ENCODE measurements around the gene ZRSR2. TPM values are rescaled to one million over a fixed set of nuclear protein-coding genes. Genes with fewer than 3 reads are reported as not detected.
"Not testable (repeated sequence)": the region's sequence is repeated elsewhere in the genome, so short reads cannot be mapped to it uniquely, and the experiment has no call there.

Gene ZRSR2
- polyA plus RNA-seq, 2 of the 4 experiments (the other 2 are of a cell fraction) = 10.5 to 12.0 TPM

DNA sequence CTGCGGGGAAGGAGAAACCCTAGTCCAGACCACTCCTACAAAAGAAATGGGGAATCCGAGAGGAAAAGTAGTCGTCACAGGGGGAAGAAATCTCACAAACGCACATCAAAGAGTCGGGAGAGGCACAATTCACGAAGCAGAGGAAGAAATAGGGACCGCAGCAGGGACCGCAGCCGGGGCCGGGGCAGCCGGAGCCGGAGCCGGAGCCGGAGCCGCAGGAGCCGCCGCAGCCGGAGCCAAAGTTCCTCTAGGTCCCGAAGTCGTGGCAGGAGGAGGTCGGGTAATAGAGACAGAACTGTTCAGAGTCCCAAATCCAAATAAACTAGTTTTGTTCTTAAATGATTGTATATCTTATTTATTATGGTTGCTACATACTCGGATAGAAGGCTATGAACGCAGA lies 32.6 kb downstream of the ZRSR2 start:
- H3K4me2 ChIP-seq = no peak overlapping the region
- DNase-seq (ENCODE audit: low read depth in 1 of 2, low spot score in 1 of 2) (no peak), FAIRE-seq (no peak), ATAC-seq (no peak)
- ChIA-PET CTCF (no interaction called here), POLR2A (no interaction called here)
- H3K27ac ChIP-seq = no peak overlapping the region
- 94% methylated on average over 23 of the region's 23 CpGs for WGBS (ENCODE audit: missing lambda C conversion rate)
- H3K4me3 ChIP-seq = no peak overlapping the region
- TF ChIP-seq HDAC2 (IDR thresholded peaks at IDR 0.05) = no peak
- TF ChIP-seq TFCP2L1 (CRISPR knock-in tag; IDR thresholded peaks at IDR 0.05) = no peak
- no peak for TF ChIP-seq ZNF302 (CRISPR knock-in tag; IDR thresholded peaks at IDR 0.05)
- no peak for TF ChIP-seq SREBF2 (IDR thresholded peaks at IDR 0.05)
- TF ChIP-seq CBX2 (IDR thresholded peaks at IDR 0.05; ENCODE audit: borderline replicate concordance, low read depth) = no peak
- no peak for TF ChIP-seq KDM5A (IDR thresholded peaks at IDR 0.05)
- TF ChIP-seq MAZ (IDR thresholded peaks at IDR 0.05; ENCODE audit: borderline replicate concordance, low read depth, low read length) = no peak
- no peak for TF ChIP-seq EP300 (IDR thresholded peaks at IDR 0.05)
- no peaks in the 10 kb centered on the region for H3K9me3 ChIP-seq
- H3K4me1 ChIP-seq = no peaks in the 10 kb centered on the region

DNA sequence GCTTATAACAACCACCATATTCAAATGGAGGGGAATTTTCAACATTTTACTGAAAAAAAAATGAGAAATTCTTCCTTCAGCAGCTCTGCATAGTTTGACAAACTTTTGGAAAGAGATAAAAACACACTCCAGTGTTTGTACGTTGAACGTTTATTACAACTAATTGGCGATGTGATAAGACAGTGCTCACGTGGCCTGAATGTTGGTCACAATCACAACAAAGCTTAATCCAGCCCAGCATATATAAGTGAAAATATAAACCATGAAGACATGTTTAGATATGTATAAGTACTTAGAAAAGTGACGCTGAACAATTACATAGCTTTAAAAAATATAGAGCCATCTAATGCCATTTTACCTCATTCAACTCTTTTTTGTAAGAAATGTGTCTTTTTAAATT lies 35.7 kb downstream of the ZRSR2 start:
- FAIRE-seq (no peak), DNase-seq (ENCODE audit: low read depth in 1 of 2, low spot score in 1 of 2) (no peak), ATAC-seq (no peak)
- Histone ChIP-seq H3K4me2 (no peak overlapping the region), H3K27ac (no peak overlapping the region), H3K4me3 (no peak overlapping the region), H3K4me1 (no peaks in the 10 kb centered on the region), H3K9me3 (no peaks in the 10 kb centered on the region)
- whole genome bisulfite sequencing (ENCODE audit: missing lambda C conversion rate) = 87% methylated on average over 5 of the region's 5 CpGs
- CTCF ChIA-PET = no interaction called here
- TF ChIP-seq CEBPB (IDR thresholded peaks at IDR 0.05) (no peak), ZNF302 (CRISPR knock-in tag; IDR thresholded peaks at IDR 0.05) (no peak), ZC3H11A (IDR thresholded peaks at IDR 0.05) (no peak), JUN (IDR thresholded peaks at IDR 0.05) (no peak), FOXS1 (CRISPR knock-in tag; IDR thresholded peaks at IDR 0.05) (no peak)
- TF ChIP-seq, protein P1, sequence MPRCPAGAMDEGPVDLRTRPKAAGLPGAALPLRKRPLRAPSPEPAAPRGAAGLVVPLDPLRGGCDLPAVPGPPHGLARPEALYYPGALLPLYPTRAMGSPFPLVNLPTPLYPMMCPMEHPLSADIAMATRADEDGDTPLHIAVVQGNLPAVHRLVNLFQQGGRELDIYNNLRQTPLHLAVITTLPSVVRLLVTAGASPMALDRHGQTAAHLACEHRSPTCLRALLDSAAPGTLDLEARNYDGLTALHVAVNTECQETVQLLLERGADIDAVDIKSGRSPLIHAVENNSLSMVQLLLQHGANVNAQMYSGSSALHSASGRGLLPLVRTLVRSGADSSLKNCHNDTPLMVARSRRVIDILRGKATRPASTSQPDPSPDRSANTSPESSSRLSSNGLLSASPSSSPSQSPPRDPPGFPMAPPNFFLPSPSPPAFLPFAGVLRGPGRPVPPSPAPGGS (IDR thresholded peaks at IDR 0.05) = no peak
- POLR2A ChIA-PET = no interaction called here

DNA sequence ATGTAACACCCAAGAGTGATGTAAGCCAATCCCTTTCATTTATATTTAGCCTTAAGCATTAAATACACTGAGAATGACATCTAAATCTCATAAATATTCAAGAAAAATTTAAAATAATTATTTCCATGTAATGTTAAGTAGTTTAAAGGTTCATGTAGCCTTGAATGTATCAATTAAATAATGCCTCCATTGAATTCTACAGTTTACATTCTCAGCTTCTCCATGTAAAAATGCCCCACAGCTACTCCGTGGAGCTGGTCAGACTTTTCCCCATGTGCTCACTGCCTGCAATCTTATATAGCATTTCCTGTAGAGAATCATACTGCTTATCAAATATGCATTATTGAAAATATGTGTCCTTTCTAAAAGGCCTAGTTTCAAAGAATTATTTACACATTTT lies 38.9 kb downstream of the ZRSR2 start:
- Histone ChIP-seq H3K4me2 (no peak overlapping the region), H3K27ac (no peak overlapping the region), H3K4me1 (no peaks in the 10 kb centered on the region), H3K4me3 (no peak overlapping the region), H3K9me3 (no peaks in the 10 kb centered on the region)
- no peak for ATAC-seq
- ChIA-PET CTCF (interaction anchor here (1.9 kb wide), 1 partner anchor 14 kb away, joined by 8 read pairs; no protein-coding TSS in a partner anchor), POLR2A (no interaction called here)
- WGBS (ENCODE audit: missing lambda C conversion rate) = 97% methylated on average over 1 of the region's 1 CpG
- DNase-seq (ENCODE audit: low read depth in 1 of 2, low spot score in 1 of 2) = no peak
- TF ChIP-seq HOXB13 (CRISPR knock-in tag; IDR thresholded peaks at IDR 0.05; ENCODE audit: low read depth) (no peak), KDM5A (IDR thresholded peaks at IDR 0.05) (no peak), CEBPB (IDR thresholded peaks at IDR 0.05) (no peak), JUN (IDR thresholded peaks at IDR 0.05) (no peak), MAFK (IDR thresholded peaks at IDR 0.05; ENCODE audit: partially characterized antibody) (no peak), FOSB (CRISPR knock-in tag; IDR thresholded peaks at IDR 0.05) (no peak), FOSL2 (IDR thresholded peaks at IDR 0.05) (no peak), FOSL2 (CRISPR knock-in tag; IDR thresholded peaks at IDR 0.05) (no peak), SMC3 (IDR thresholded peaks at IDR 0.05) (no peak), HDAC2 (IDR thresholded peaks at IDR 0.05) (no peak), GATA3 (IDR thresholded peaks at IDR 0.05; ENCODE audit: borderline replicate concordance) (no peak), ZFP36 (IDR thresholded peaks at IDR 0.05; ENCODE audit: borderline replicate concordance, partially characterized antibody) (no peak), TP53 (CRISPR knock-in tag; IDR thresholded peaks at IDR 0.05) (no peak), RCOR1 (IDR thresholded peaks at IDR 0.05; ENCODE audit: low read depth, low read length) (no peak)
- TF ChIP-seq, protein P2, sequence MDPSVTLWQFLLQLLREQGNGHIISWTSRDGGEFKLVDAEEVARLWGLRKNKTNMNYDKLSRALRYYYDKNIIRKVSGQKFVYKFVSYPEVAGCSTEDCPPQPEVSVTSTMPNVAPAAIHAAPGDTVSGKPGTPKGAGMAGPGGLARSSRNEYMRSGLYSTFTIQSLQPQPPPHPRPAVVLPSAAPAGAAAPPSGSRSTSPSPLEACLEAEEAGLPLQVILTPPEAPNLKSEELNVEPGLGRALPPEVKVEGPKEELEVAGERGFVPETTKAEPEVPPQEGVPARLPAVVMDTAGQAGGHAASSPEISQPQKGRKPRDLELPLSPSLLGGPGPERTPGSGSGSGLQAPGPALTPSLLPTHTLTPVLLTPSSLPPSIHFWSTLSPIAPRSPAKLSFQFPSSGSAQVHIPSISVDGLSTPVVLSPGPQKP (IDR thresholded peaks at IDR 0.05; ENCODE audit: low read depth, low read length) = no peak
- TF ChIP-seq, protein P3, sequence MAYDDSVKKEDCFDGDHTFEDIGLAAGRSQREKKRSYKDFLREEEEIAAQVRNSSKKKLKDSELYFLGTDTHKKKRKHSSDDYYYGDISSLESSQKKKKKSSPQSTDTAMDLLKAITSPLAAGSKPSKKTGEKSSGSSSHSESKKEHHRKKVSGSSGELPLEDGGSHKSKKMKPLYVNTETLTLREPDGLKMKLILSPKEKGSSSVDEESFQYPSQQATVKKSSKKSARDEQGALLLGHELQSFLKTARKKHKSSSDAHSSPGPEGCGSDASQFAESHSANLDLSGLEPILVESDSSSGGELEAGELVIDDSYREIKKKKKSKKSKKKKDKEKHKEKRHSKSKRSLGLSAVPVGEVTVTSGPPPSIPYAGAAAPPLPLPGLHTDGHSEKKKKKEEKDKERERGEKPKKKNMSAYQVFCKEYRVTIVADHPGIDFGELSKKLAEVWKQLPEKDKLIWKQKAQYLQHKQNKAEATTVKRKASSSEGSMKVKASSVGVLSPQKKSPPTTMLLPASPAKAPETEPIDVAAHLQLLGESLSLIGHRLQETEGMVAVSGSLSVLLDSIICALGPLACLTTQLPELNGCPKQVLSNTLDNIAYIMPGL (CRISPR knock-in tag; IDR thresholded peaks at IDR 0.05; ENCODE audit: borderline replicate concordance) = no peak
- no peak for FAIRE-seq

DNA sequence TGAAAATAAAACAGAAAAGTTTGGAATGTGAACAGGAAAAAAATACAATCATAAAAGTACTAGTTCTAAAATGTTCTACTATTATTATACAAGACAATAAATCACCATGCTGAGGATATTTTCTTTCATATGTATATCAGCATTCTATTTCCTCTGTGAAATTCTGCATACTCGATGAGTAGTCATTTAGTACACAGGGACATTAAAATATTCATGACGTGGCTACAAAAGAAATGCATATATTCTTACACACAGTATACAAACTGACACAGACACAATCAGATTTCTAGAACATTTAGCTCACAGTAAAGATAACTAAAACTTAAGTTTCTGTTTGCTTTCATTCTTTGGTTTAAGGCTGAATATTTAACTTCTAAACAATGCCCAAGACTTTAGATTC lies 41.1 kb downstream of the ZRSR2 start:
- POLR2A ChIA-PET, CTCF ChIA-PET, ATAC-seq: not testable (repeated sequence)

More for the DNA sequence above, 41.1 kb downstream of the ZRSR2 start:
- H3K4me2 ChIP-seq; H3K4me1 ChIP-seq; H3K4me3 ChIP-seq; DNase-seq (ENCODE audit: low read depth in 1 of 2, low spot score in 1 of 2); H3K9me3 ChIP-seq; H3K27ac ChIP-seq: not testable (repeated sequence)
- 82% methylated on average over 2 of the region's 2 CpGs for WGBS (ENCODE audit: missing lambda C conversion rate)
- peak; percentile 86 for FAIRE-seq
